SK-N-SH (cell line): ENCODE data around the gene NSG2. TPM values are rescaled to one million over a fixed set of nuclear protein-coding genes. Genes with fewer than 3 reads are reported as not detected.

ENCODE experiments used
- CTCF ChIA-PET: fragments of 300-600, 350-600 bp; formaldehyde crosslinking; extraction: SDS; loops from one replicate; lab custom pipeline; 2021; lab: Yijun Ruan, JAX
- POLR2A ChIA-PET: fragments of 350-600 bp; sonication (Branson Sonifier 250); formaldehyde crosslinking; extraction: SDS; loops from one replicate; lab custom pipeline; 2020; ENCODE audit warnings: antibody characterized with exemption, inconsistent platforms; lab: Yijun Ruan, JAX
- DNase-seq: peaks from one replicate; pipeline ENCODE4 v3.0.0; 2012
- H2AFZ ChIP-seq: fragments of 200-600 bp; sonication (generic); 2 replicates; pipeline ENCODE4 v1.8.1; 2016; ENCODE audit warnings: antibody characterized with exemption, mild to moderate bottlenecking, low read depth
- H3F3A ChIP-seq: fragments of 200-600 bp; sonication (generic); replicated peaks from 2 replicates; pipeline ENCODE3; 2016; ENCODE audit warnings: antibody characterized with exemption, mild to moderate bottlenecking; ENCODE audit not compliant: insufficient read depth
- H3K27ac ChIP-seq, 2 experiments: fragments of 200-500 bp in 1 of 2; fragments of 200-600 bp in 1 of 2; sonication (Bioruptor generic) in 1 of 2; sonication (generic), shearing (Covaris generic) in 1 of 2; 2 replicates each; pipeline versions ENCODE4 v1.5.1 to v1.6.1; 2014 to 2016; ENCODE audit warnings: low read depth in 2 of 2, inconsistent platforms in 1 of 2, low read length in 1 of 2, mild to moderate bottlenecking in 1 of 2, mixed read lengths in 1 of 2
- H3K27me3 ChIP-seq: fragments of 200-600 bp; sonication (generic), shearing (Covaris generic); 2 replicates; pipeline ENCODE4 v1.6.1; 2016; ENCODE audit warnings: mixed run types; ENCODE audit not compliant: insufficient read depth
- H3K36me3 ChIP-seq, 2 experiments: fragments of 200-500 bp in 1 of 2; fragments of 200-600 bp in 1 of 2; sonication (Bioruptor generic) in 1 of 2; sonication (generic) in 1 of 2; replicated peaks in 1 of 2; 2 replicates each; pipeline versions ENCODE3 to v1.5.1; 2014 to 2016; ENCODE audit warnings: low read length in 1 of 2, mild to moderate bottlenecking in 1 of 2; ENCODE audit not compliant: insufficient read depth in 2 of 2, control insufficient read depth in 1 of 2
- H3K4me1 ChIP-seq, 2 experiments: fragments of 200-500 bp in 1 of 2; fragments of 200-600 bp in 1 of 2; sonication (Bioruptor generic) in 1 of 2; sonication (generic), shearing (Covaris generic) in 1 of 2; 2 replicates each; pipeline versions ENCODE4 v1.5.1 to v1.6.1; 2014 to 2016; ENCODE audit warnings: low read depth in 1 of 2, low read length in 1 of 2, mixed run types in 1 of 2; ENCODE audit not compliant: insufficient read depth in 2 of 2, control insufficient read depth in 1 of 2
- H3K4me2 ChIP-seq: fragments of 200-600 bp; sonication (generic), shearing (Covaris generic); 2 replicates; pipeline ENCODE4 v1.6.1; 2017; ENCODE audit warnings: mixed run types
- H3K4me3 ChIP-seq, 2 experiments: fragments of 200-500 bp in 1 of 2; fragments of 200-600 bp in 1 of 2; sonication (Bioruptor generic) in 1 of 2; sonication (generic), shearing (Covaris generic) in 1 of 2; 2 replicates each; pipeline versions ENCODE4 v1.5.1 to v1.8.1; 2014 to 2016; ENCODE audit warnings: low read depth in 2 of 2, inconsistent platforms in 1 of 2, low read length in 1 of 2, mild to moderate bottlenecking in 1 of 2, mixed read lengths in 1 of 2, moderate library complexity in 1 of 2
- H3K79me2 ChIP-seq: fragments of 200-600 bp; sonication (generic); 2 replicates; pipeline ENCODE4 v1.8.1; 2017; ENCODE audit warnings: mild to moderate bottlenecking; ENCODE audit not compliant: insufficient read depth
- H3K9ac ChIP-seq: fragments of 200-600 bp; sonication (generic); 2 replicates; pipeline ENCODE4 v1.6.1; 2017; ENCODE audit warnings: mixed run types
- H3K9me2 ChIP-seq: fragments of 200-600 bp; sonication (generic); 2 replicates; pipeline ENCODE4 v1.6.1; 2017; ENCODE audit warnings: mixed run types
- H3K9me3 ChIP-seq: fragments of 200-600 bp; sonication (generic); 2 replicates; pipeline ENCODE4 v1.6.1; 2017; ENCODE audit warnings: mixed run types, mild to moderate bottlenecking, moderate library complexity
- H4K20me1 ChIP-seq: fragments of 200-600 bp; sonication (generic); 2 replicates; pipeline ENCODE4 v1.6.1; 2017; ENCODE audit warnings: mild to moderate bottlenecking, mixed run types; ENCODE audit not compliant: insufficient read depth
- CHD2 ChIP-seq: fragments of 150-350 bp; IDR thresholded peaks from 2 replicates; pipeline ENCODE4 v1.6.1; 2018; ENCODE audit warnings: low read length; ENCODE audit not compliant: partially characterized antibody
- ELF1 ChIP-seq: IDR thresholded peaks from 2 replicates; pipeline ENCODE4 v1.4.0; 2012
- FOSL2 ChIP-seq: IDR thresholded peaks from 2 replicates; pipeline ENCODE4 v1.4.0; 2012; ENCODE audit warnings: low read depth, mild to moderate bottlenecking, moderate library complexity, borderline replicate concordance
- JUND ChIP-seq: IDR thresholded peaks from 2 replicates; pipeline ENCODE4 v1.4.0; 2012
- MEF2A ChIP-seq: IDR thresholded peaks from 2 replicates; pipeline ENCODE4 v1.4.0; 2012; ENCODE audit warnings: low read depth, borderline replicate concordance
- MXI1 ChIP-seq: IDR thresholded peaks from 2 replicates; pipeline ENCODE4 v1.6.1; 2012; ENCODE audit warnings: mild to moderate bottlenecking, low read depth, low read length, improper control_type of control experiment
- NFIC ChIP-seq: IDR thresholded peaks from 2 replicates; pipeline ENCODE4 v1.4.0; 2012; ENCODE audit warnings: borderline replicate concordance
- RAD21 ChIP-seq: IDR thresholded peaks from 2 replicates; pipeline ENCODE4 v1.6.1; 2012; ENCODE audit warnings: mild to moderate bottlenecking, low read length
- SIN3A ChIP-seq: IDR thresholded peaks from 2 replicates; pipeline ENCODE4 v1.6.1; 2012; ENCODE audit warnings: low read depth, mild to moderate bottlenecking, low read length, moderate library complexity, borderline replicate concordance
- TAF1 ChIP-seq: IDR thresholded peaks from 2 replicates; pipeline ENCODE4 v1.6.1; 2012; ENCODE audit warnings: low read depth, mild to moderate bottlenecking, low read length, moderate library complexity, borderline replicate concordance
- TEAD4 ChIP-seq: IDR thresholded peaks from 2 replicates; pipeline ENCODE4 v1.4.0; 2012; ENCODE audit warnings: mild to moderate bottlenecking, borderline replicate concordance; ENCODE audit not compliant: insufficient read depth
- WGBS: methylation state at CpG from one replicate; pipeline ENCODE4 v1.1.6; 2017; ENCODE audit warnings: low lambda C conversion rate; 5-methylcytosine and 5-hydroxymethylcytosine counted together
- polyA plus RNA-seq, 3 experiments: library from polyadenylated mRNA; depleted of rRNA; stranded (reverse); fragments of >200 nt; gene quantifications; 2 replicates each; pipeline ENCODE4 v1.2.3, GENCODE V29; 2012
- TF ChIP-seq, protein P1 (sequence below): IDR thresholded peaks from 2 replicates; pipeline ENCODE4; 2012
- TF ChIP-seq, protein P2 (sequence below): IDR thresholded peaks from 2 replicates; pipeline ENCODE4 v1.4.0; 2012; ENCODE audit warnings: low read depth
- TF ChIP-seq, protein P3 (sequence below): IDR thresholded peaks from 2 replicates; pipeline ENCODE4 v1.4.0; 2012; ENCODE audit warnings: low read depth, borderline replicate concordance
- TF ChIP-seq, protein P4 (sequence below): fragments of 150-350 bp; IDR thresholded peaks from 2 replicates; pipeline ENCODE4 v1.6.1; 2016; ENCODE audit warnings: mild to moderate bottlenecking, low read depth, low read length

The NSG2 gene
- polyA plus RNA-seq, 1 of the 3 experiments (the other 2 are of a cell fraction), result 4.3 TPM

DNA sequence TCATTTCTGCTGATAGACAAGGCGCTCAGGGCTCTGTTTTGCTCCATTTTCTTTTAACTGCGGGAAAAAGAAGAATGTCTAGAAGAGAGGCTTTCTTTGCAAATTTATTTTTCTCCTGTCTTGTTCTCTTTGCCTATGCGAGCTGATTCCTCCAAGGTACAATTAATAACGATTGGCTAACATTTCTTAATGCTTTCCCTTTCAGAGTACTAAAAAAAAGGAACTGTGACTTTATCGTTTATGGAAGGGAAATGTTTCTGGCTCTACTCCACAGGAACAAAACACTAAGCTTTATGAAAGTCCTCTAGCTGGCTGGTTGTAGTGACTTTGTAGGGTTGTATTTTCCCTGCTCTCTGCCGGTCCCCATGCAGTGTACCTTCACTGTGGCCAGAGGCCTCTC lies 11.7 kb downstream of the NSG2 start:
- ChIA-PET POLR2A (no interaction called here), CTCF (interaction anchor here (0.6 to 6.6 kb wide), 10 partner anchors 9 to 270 kb away, joined by 3 to 35 read pairs (median 6); partner anchors contain the start of gene NSG2)
- DNase-seq, result no peak
- Histone ChIP-seq H3F3A (no peaks in the 10 kb centered on the region), H3K4me1 (peaks cover 0 to 8% of the 10 kb centered on the region in 2 experiments; a peak in 2 of 4 replicates), H3K27me3 (no peaks in the 10 kb centered on the region), H3K9ac (no peak overlapping the region), H3K36me3 (peaks cover 0 to 5% of the 10 kb centered on the region in 2 experiments), H3K4me3 (no peak overlapping the region), H3K9me3 (no peaks in the 10 kb centered on the region), H3K27ac (no peak overlapping the region; a peak in 1 of 4 replicates), H3K9me2 (no peaks in the 10 kb centered on the region), H4K20me1 (no peaks in the 10 kb centered on the region), H3K4me2 (no peak overlapping the region)
- WGBS, result 53% methylated on average over 6 of the region's 6 CpGs
- TF ChIP-seq TEAD4 (no peak), ELF1 (no peak)
- TF ChIP-seq, protein P1, sequence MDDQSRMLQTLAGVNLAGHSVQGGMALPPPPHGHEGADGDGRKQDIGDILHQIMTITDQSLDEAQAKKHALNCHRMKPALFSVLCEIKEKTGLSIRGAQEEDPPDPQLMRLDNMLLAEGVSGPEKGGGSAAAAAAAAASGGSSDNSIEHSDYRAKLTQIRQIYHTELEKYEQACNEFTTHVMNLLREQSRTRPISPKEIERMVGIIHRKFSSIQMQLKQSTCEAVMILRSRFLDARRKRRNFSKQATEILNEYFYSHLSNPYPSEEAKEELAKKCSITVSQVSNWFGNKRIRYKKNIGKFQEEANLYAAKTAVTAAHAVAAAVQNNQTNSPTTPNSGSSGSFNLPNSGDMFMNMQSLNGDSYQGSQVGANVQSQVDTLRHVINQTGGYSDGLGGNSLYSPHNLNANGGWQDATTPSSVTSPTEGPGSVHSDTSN, result no peak
- TF ChIP-seq, all 33 proteins: peak for 0
- Histone ChIP-seq H3K79me2 (no peaks in the 10 kb centered on the region), H2AFZ (no peak overlapping the region)

DNA sequence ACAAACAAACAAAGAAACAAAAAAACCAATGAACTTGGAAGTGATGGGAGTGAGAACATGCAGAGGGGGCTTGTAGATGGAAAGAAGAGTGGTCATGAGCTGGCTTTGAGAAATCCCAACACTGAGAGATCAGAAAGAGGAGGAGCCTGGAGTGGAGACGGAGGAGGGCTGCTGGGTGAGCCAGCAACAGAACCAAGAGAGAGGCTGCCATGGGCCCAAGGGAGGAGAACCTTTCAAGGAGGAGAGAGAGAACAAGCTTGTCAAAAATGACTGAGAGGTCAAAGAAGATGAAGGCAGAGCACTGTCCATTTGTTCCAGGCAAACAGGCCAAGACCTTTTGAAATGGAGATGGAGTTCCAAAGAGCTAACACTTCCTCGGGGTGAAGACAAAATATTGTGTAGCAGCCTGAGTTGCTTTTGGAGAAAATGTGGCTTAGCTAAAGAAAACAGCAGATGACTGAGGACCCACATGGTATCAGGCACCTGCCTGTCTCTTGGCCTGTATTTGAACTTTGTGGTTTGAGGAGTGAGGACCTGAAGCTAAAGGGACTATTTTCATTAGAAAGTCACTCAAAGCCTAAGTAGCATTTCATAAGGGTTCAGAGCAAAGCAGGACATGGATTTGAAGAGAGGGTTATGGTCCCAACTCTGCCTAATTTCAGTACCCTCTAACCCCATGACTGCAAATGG lies 13.1 kb downstream of the NSG2 start:
- no peaks in the 10 kb centered on the region for H4K20me1 ChIP-seq
- H3K79me2 ChIP-seq, result no peaks in the 10 kb centered on the region
- no peak overlapping the region for H3K9ac ChIP-seq
- no peak overlapping the region for H3K4me2 ChIP-seq
- H3F3A ChIP-seq, result no peaks in the 10 kb centered on the region
- H3K27me3 ChIP-seq, result no peaks in the 10 kb centered on the region
- TF ChIP-seq MXI1, result no peak
- no peak for TF ChIP-seq CHD2
- TF ChIP-seq, protein P2, sequence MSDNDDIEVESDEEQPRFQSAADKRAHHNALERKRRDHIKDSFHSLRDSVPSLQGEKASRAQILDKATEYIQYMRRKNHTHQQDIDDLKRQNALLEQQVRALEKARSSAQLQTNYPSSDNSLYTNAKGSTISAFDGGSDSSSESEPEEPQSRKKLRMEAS, result no peak
- TF ChIP-seq, protein P3, sequence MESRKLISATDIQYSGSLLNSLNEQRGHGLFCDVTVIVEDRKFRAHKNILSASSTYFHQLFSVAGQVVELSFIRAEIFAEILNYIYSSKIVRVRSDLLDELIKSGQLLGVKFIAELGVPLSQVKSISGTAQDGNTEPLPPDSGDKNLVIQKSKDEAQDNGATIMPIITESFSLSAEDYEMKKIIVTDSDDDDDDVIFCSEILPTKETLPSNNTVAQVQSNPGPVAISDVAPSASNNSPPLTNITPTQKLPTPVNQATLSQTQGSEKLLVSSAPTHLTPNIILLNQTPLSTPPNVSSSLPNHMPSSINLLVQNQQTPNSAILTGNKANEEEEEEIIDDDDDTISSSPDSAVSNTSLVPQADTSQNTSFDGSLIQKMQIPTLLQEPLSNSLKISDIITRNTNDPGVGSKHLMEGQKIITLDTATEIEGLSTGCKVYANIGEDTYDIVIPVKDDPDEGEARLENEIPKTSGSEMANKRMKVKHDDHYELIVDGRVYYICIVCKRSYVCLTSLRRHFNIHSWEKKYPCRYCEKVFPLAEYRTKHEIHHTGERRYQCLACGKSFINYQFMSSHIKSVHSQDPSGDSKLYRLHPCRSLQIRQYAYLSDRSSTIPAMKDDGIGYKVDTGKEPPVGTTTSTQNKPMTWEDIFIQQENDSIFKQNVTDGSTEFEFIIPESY, result no peak
- TF ChIP-seq RAD21, result no peak
- TF ChIP-seq SIN3A, result no peak
- TF ChIP-seq, protein P4, sequence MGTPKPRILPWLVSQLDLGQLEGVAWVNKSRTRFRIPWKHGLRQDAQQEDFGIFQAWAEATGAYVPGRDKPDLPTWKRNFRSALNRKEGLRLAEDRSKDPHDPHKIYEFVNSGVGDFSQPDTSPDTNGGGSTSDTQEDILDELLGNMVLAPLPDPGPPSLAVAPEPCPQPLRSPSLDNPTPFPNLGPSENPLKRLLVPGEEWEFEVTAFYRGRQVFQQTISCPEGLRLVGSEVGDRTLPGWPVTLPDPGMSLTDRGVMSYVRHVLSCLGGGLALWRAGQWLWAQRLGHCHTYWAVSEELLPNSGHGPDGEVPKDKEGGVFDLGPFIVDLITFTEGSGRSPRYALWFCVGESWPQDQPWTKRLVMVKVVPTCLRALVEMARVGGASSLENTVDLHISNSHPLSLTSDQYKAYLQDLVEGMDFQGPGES, result no peak
- TF ChIP-seq MEF2A, result no peak
- TF ChIP-seq TAF1, result no peak
- TF ChIP-seq FOSL2, result no peak
- no peak for TF ChIP-seq JUND
- TF ChIP-seq NFIC, result no peak
- H3K36me3 ChIP-seq, result peaks cover 0 to 5% of the 10 kb centered on the region in 2 experiments
- no peak for DNase-seq
- H2AFZ ChIP-seq, result no peak overlapping the region
- ChIA-PET POLR2A (no interaction called here), CTCF (interaction anchor here (0.7 to 6.6 kb wide), 5 partner anchors 13 to 268 kb away, joined by 3 to 35 read pairs (median 11); partner anchors contain the start of gene NSG2)
- H3K4me1 ChIP-seq, result no peaks in the 10 kb centered on the region; a peak in 2 of 4 replicates
- H3K9me3 ChIP-seq, result no peaks in the 10 kb centered on the region
- H3K9me2 ChIP-seq, result no peaks in the 10 kb centered on the region
- no peak overlapping the region for H3K27ac ChIP-seq
- WGBS, result 32% methylated on average over 2 of the region's 2 CpGs
- no peak overlapping the region for H3K4me3 ChIP-seq
